GM19395 (cell line): ENCODE data around the gene LDLRAP1.
"Not testable (repeated sequence)": the region's sequence is repeated elsewhere in the genome, so short reads cannot be mapped to it uniquely, and the experiment has no call there.

Source experiments
- ATAC-seq: cut with Tn5 transposase; IDR thresholded peaks from one replicate; pipeline ENCODE4 v1.9.1; 2021; ENCODE audit warnings: mild to moderate bottlenecking, moderate library complexity; ENCODE audit not compliant: unreplicated experiment

Gene LDLRAP1, protein sequence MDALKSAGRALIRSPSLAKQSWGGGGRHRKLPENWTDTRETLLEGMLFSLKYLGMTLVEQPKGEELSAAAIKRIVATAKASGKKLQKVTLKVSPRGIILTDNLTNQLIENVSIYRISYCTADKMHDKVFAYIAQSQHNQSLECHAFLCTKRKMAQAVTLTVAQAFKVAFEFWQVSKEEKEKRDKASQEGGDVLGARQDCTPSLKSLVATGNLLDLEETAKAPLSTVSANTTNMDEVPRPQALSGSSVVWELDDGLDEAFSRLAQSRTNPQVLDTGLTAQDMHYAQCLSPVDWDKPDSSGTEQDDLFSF

DNA sequence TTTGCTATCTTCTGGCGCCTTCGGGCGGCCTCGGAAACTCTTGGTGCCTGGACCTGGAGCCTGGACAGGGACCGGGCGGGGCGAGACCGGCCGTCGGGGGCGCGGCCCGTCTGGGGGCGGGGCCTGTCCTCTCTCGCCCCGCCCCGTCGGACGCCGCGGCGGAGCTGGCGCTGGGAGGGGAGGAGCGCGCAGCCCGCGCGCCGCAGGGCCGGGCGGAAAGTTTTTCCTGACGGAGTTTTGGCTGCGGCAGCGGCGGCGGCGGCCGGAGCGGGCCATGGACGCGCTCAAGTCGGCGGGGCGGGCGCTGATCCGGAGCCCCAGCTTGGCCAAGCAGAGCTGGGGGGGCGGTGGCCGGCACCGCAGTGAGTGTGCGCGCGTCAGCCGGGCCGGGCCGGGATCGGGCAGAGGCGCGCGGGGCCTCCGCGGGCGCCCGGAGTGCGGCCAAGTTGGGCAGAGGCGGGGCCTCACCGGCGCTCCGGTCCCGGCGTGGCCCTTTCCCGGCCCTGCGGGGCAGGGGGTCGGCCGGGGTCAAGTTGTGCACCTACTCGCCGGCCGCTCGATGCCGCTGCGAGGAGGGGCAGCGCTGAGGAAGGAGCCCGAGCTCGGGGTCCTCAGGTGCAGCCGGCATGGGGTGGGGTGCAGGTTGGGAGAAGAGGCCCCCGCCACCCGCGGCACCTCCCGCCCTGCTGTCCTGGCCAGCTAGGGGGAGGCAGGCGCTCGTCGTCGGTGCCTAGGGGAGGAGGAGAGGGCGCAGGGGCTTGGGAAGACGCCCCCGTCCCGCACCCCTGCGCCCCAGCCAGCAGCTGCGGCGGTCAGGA lies at the start of gene LDLRAP1:
TSS of gene LDLRAP1 (plus strand) at position 182 of the 818 bp plus-strand sequence. CDS start at position 275, 93 bp downstream.
- ATAC-seq, result peak; percentile 78

DNA sequence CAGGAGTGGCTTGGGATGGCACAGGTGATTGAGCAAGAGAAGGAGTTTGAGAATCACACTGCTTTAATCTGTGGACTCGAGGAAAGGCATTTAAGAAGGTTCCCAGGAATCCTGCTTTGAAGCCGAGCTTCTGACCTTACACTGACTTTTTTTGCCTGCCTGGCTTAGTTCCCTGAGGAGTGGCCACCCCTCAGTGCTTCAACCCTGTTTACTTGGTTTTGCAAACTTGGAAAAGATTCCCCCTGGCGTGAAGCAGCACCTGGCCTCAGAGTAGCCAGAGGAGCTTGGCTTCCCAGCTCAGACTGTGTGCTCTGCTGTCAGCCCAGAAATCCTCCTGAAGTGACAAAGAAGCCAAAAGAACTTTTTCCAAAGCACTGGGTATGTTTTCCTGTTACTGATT lies 48.5 kb upstream of the LDLRAP1 start:
- no peak for ATAC-seq

DNA sequence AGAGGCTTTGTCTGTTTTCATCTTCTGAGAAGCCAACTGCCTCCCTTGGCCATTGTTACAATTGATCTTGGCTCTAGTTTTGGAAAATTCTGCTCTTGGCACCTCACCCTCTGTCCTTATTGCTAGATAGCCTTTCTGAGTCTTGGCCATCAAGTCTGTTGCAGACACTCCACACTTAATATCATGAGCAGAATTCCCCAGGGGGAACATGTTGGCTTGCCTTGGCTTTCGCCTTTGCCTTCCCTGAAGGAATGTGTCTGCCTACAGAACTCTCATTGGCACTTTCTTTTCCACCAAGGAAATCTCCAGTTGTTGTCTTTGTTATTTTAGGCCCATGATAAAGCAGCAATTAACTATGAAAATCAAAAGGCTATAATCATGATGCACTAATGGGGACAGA lies 42.7 kb upstream of the LDLRAP1 start:
- ATAC-seq, result no peak

DNA sequence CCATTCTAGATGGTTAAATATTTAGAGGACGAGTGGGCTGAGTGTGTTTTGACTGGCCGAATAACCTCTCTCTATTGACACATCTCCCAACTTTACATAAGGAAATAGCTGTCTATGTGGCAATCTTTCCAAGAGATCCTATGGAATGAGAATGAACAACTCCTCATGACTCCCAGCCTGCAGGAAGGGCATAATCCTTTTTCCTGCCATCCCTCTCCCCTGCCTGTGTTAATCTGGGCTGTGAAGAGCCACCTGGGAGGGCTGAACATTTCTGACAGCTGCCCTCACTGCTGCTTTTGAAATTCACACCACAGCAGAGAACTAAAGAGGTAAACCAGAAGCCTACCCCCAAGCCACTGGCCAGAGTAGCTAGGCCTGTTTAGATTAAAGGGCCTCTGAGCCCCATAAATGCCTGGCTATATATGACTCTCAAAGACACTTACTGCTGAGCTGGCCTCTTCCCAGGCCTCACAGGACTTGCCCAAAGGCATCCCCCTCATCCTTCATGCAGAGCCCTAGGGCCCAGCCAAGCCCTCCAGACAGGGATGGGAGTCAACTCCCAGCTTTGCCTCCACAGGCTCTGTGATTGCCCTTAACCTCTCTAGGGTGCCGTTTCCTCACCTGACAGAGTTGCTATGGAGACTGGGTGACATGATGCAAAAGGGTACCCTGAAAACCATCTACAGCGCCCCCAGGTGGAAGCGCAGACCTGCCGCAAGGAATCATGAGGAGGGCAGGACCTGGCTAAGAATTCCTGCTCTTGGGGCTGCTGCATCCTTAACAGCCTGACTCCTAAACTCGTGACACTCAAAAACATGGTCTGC lies 42.0 kb upstream of the LDLRAP1 start:
- no peak for ATAC-seq

DNA sequence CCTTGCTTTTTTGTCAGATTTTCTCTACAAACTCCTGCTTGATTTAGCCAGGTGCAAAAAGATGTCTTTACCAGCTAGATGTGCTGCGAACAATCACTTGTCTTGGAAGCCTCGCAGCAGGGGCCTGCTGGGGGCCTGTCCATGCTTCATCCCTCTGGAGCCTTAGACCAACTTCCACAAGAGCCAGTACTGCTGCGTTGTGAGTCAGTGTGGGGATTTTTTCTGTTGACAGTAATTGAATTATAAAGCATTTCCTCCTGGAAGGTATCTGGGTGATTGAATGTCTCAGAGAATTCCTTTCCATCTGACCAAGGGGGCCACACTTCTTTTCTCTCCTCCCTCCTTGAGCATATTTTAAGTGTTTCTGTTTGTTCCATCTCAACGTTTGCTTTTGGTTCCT lies 40.4 kb upstream of the LDLRAP1 start:
- ATAC-seq, result no peak

DNA sequence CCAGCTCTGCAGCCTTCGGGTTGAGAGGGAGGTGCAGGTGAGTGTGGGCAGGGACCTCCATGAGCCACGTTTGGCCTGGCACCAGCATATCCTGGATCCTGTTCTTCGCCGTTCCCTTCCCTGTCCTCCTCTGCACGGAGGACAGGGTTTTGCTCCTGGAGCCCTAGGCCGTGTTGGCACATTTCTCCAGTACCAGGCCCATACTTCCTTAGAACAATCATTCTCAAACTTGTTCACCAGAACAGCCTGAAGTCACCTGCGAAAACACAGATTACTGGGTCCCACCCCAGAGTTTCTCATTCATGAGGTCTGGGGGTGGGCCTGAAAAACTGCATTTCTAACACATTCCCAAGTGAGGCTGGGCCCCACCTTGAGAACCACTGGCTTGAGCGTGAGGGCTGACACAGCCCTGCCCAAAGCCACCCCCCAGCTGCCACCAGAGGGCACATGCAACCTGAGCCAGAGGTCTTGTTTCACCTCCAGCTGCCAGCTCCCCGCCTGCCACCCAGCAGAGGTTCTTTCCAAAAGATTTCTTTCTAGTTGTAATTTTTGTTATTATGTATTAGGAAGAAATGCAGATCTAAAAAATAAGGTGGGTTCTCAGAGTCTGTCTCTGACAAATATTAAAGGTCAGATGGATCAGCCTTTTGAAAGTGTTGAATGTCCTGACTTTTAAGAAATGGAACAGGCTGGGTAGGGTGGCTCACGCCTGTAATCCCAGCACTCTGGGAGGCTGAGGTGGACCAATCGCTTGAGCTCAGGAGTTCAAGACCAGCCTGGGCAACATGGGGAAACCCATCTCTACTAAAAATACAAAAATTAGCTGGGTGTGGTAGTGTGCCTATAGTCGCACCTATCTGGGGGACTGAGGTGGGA lies 39.6 kb upstream of the LDLRAP1 start:
- ATAC-seq, result no peak

DNA sequence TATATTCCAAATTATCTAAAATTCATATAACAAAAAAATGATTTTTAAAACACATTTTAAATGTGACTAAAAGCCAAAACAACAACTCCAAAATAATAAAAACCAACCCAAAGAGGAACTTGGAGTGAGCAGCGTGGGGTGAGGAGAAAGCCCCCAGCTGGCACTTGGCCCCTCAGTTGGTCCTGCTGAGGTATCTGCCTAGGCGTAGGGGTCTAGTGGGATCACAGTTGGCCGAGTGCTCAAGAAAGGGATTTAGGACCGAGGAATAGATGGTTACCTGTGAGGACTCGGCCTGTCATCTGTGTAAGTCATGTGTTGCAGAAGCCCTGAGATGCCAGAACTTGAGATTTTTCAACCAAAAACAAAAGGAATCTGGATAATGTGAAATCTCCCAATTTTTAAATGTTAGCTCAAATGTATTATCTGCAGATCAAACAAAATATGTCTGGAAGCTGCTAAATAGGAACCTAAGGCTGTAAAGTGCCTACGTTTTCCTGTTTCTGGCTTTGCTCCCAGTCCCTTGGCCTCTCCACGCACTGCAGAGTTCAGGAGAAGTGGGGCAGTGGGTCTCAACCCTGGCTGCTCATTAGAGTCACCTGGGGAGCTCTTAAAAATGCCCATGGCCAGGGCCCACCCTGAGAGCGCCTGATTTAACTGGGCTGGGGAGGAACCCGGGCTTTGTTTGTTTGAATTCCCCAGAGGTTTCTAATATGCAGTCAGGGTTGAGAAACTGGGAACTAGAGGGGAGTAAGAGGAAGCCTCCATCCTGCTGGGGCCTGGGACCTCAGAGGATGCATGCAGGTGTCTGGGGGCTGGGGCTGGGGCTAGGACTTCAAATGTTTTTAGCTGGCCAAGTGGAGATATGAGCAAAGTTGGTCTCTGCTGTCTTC lies 38.5 kb upstream of the LDLRAP1 start:
- ATAC-seq, result no peak

DNA sequence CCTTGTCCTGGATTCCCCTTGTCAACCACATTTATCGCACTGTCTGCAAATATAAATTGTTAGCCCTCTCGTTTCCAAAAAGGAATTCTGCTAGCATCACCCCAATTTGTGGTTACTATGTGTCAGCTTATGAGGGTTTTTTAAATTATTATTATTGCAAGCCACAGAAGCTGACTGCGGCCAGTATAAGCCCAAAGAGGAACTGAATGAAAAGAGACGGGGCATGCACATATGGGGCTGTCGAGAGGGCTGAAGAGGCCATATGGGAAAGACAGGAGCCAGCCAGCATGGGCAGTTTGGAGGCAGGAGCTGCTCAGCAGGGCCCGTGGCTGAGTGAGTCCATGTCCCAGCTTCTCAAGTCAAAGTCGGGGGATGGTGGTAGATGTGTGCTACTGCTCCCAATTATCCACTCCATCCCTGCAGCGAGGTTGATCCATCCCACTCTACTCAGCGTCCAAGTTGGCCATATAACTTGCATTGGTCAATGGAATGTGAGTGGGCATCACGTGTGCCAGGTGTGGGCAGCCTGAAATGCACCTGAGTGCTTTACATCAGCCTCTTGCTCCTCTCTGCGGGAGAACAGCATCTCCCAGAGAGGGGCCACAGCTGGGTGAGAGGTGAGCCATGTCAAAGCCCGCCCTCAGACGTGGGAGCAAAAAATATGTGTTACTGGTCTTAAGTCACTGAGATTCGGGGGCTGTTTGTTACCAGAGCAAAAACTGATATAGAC lies 37.6 kb upstream of the LDLRAP1 start:
- no peak for ATAC-seq

DNA sequence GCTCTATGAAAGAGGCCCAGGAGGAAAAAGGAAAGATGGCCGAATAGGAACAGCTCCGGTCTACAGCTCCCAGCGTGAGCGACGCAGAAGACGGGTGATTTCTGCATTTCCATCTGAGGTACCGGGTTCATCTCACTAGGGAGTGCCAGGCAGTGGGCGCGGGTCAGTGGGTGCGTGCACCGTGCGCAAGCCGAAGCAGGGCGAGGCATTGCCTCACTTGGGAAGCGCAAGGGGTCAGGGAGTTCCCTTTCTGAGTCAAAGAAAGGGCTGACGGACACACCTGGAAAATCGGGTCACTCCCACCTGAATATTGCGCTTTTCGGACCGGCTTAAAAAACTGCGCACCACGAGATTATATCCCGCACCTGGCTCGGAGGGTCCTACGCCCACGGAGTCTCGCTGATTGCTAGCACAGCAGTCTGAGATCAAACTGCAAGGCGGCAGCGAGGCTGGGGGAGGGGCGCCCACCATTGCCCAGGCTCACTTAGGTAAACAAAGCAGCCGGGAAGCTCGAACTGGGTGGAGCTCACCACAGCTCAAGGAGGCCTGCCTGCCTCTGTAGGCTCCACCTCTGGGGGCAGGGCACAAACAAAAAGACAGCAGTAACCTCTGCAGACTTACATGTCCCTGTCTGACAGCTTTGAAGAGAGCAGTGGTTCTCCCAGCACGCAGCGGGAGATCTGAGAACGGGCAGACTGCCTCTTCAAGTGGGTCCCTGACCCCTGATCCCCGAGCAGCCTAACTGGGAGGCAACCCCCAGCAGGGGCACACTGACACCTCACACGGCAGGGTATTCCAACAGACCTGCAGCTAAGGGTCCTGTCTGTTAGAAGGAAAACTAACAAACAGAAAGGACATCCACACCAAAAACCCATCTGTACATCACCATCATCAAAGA lies 36.6 kb upstream of the LDLRAP1 start:
- ATAC-seq, result not testable (repeated sequence)

DNA sequence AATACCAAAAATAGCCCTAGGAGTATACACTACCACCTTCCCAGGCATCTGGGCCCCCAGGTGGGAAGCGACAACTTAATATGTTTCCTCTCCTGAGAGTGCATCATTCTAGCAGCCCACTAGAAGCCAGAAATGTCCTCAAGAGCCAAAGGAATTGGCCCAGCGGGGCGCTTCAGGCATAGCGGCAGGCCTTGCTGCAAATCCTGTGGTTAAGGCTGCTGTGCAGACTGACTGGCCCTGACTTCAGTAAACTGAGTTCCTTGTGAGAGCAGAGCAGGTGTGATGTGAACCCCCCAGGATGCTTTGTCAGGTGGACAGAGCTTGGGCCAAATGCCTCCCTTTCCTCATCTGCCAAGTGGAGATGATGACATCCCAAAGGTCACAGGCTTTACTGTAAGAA lies 29.7 kb upstream of the LDLRAP1 start:
- ATAC-seq, result no peak

DNA sequence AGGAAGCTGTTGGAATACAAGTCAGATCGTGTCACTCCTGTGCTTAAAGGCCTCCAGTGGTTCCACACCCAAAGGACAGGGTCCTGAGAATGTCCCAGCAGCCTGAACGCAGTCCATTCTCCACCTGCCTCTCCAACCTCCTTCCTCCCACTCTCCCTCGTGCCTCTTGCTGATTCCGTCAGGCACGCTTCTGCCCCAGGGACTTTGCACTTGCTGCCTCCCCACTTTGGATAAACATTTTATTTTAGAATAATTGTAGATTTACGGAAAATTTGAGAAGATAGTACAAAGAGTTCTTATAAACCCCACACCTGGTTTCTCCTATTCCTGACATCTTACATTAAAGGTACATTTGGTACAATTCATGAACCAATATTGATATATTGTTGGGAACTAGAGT lies 28.4 kb upstream of the LDLRAP1 start:
- no peak for ATAC-seq

DNA sequence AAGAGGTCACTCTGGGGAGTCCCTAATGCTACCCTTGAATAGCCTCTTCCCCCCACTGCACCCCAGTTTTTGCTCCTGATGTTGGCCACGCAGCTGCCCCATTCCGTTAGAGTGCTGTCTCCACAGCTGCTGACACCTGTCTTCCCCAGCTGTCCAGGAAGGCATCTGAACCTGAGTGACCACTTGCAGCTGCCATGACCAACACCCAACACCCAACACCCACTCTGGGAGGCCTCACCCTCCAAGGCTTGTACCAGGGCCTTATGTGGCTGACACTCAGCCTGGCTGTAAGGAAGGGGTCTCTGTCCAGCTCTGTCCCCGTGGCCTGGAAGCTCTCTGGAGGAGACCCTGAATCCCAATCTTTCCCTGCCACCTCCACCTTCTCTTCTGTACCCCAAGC lies 26.7 kb upstream of the LDLRAP1 start:
- no peak for ATAC-seq

DNA sequence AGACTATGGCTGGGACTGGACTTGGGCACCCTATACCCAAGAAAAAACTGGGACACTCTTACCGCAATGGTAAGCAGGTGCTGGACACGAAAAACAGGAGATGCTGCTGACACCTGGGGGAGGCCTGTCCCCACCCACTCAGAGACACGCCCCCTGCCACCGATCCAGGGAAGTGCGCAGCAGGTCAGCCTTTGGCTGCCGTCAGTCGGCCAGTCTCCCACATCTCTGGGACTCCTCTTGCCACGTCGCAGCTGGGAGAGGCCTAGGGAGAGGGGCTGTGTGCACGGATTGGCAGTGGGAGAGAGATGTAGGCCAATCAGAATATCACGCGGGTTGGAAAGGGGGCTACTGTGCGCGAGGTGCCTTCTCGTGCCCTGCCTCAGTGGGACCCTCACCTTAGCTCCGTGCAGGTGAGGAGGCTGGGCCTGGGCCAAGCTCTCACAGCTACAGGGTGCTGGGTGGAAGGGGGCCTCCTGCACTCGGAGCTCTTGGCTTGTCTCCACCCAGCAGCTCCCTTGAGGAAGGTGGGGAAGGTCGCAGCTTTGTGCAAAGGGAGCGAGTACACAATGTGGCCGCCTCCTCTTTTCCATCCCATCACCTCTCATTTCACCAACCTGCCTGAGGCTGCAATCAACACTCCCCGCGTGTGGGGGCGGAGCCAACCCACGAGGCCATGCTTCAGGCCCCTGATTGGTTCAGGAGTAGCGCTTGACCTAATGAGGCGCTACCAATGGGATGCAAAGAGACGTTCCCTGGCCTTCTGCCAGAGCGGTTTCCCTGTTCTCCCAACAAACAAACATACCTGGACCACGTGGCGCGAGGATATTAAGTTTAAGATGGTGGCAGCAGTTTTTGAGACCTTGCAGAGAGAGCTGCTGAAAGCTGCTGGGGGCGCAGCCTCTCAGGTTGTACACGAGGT lies 25.7 kb upstream of the LDLRAP1 start:
- ATAC-seq, result no peak

DNA sequence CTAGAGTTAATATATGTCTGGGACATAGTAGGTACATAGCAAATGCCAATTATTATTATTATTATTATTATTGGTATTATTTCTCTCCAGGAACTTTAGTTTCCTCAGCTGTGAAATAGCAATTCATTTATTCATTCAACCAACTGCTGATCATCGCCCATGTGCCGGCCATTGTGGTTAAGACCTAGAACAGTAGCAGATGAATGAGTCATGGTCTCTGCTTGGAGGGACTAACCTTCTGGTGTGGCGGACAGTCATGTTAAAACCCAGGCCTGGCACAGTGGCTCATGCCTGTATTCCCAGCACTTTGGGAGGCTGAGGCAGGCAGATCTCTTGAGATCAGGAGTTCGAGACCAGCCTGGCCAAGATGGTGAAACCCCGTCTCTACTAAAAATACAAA lies 23.8 kb upstream of the LDLRAP1 start:
- ATAC-seq, result no peak

DNA sequence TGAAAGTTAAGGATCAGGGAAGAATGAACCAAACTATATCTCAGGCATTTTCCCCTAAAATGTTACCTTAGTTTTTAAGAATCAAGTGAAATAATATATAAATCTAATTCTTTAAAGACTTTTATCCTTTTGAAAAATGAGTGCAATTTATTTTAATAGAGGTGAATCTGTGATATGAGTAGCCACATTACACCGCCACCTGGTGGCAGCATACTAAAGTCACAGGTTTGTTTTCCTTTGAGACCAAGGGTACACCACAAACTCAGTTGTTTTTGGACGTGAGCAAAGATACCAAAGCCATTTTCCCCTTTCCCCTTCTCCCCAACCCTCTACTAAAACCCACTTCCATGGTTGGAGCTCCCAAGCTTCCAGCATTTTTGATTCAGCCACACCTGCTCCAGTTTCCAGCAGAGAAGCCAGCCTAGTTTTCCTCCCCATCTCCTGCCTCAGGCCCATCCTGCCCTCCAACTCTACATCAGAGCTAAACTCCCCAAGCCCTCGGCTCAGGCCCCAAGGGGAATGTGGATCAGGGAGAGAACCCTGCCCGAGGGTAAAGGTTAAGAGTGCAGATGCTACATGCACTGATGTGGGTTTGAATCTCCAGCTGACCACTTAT lies 22.9 kb upstream of the LDLRAP1 start:
- ATAC-seq, result no peak

DNA sequence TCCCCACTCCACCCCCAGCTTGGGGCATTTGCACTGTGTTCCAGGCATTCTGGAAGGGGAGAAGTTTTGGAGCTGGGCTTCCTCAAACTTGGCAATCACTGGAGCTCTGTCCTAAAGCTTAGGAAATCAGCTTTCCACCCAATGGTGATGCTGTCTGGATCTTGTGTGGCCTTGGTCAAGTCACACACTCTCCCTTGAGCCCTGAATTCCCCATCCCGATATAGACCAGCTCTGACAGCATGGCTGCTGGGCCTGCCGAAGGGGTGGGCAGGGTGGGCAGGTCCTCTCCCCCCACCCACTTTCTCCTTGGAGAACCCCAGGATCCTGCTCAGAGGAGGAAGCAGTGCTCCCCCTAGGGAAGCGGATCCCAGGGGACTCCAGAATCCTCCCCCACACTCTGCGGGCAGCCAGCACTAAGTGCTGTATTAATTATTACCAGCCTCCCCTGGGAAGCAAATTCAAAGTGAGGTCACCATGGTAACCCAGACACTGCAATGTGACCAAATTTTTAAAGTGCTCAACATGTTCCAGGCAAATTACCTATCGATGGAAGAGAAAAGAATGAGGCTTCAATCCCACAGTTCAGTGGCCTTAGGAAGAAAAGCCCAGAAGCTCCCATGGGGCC lies 21.3 kb upstream of the LDLRAP1 start:
- ATAC-seq, result no peak
